Thoracic aorta (tissue), 2 donors: Measurements from ENCODE around the gene MYO18B. TPM values are rescaled to one million over a fixed set of nuclear protein-coding genes. Genes with fewer than 3 reads are reported as not detected.

ENCODE experiments used
- ATAC-seq: fragments of 150-250 bp; one replicate; pipeline ENCODE4 v1.8.0; 2017; ENCODE audit warnings: low read depth; ENCODE audit not compliant: insufficient number of reproducible peaks, low FRiP score
- DNase-seq: peaks from one replicate; pipeline ENCODE4 v3.0.0-alpha.2; 2020; ENCODE audit warnings: low spot score
- H3K27ac ChIP-seq, 2 donors: fragments of 200-600 bp; sonication (generic); 1 replicate in 1 of 2; 2 replicates in 1 of 2; pipeline ENCODE4 v1.5.1; 2016; ENCODE audit warnings: mild to moderate bottlenecking in 2 of 2, moderate library complexity in 2 of 2
- H3K27me3 ChIP-seq: fragments of 200-600 bp; sonication (generic); replicated peaks from 2 replicates; pipeline ENCODE4 v1.6.0; 2016; ENCODE audit warnings: mild to moderate bottlenecking; ENCODE audit not compliant: insufficient read depth
- H3K36me3 ChIP-seq: fragments of 200-600 bp; sonication (generic); one replicate; pipeline ENCODE4 v1.5.1; 2016
- H3K4me1 ChIP-seq, 2 donors: fragments of 200-600 bp; sonication (generic); 1 replicate in 1 of 2; 2 replicates in 1 of 2; pipeline versions ENCODE4 v1.5.1 to v1.6.0; 2016; ENCODE audit warnings: low read depth in 2 of 2, mild to moderate bottlenecking in 1 of 2; ENCODE audit not compliant: control insufficient read depth in 1 of 2
- H3K4me3 ChIP-seq: fragments of 200-600 bp; sonication (generic); 2 replicates; pipeline ENCODE4 v1.5.1; 2016; ENCODE audit warnings: mild to moderate bottlenecking
- H3K9me3 ChIP-seq: fragments of 200-600 bp; sonication (generic); 2 replicates; pipeline ENCODE4 v1.5.1; 2016
- CTCF ChIP-seq: fragments of 200-600 bp; sonication (generic); IDR thresholded peaks from one replicate; pipeline ENCODE4 v1.5.1; 2019; ENCODE audit warnings: antibody characterized with exemption
- total RNA-seq, 2 donors: library from RNA; depleted of rRNA; stranded (reverse); fragments of >200 nt; gene quantifications; one replicate each; pipeline versions ENCODE4 v1.1.0 to v1.2.3, GENCODE V29; 2016

MYO18B gene
- total RNA-seq, 2 donors from 2014 or later: 45.6 to 73.5 TPM

DNA sequence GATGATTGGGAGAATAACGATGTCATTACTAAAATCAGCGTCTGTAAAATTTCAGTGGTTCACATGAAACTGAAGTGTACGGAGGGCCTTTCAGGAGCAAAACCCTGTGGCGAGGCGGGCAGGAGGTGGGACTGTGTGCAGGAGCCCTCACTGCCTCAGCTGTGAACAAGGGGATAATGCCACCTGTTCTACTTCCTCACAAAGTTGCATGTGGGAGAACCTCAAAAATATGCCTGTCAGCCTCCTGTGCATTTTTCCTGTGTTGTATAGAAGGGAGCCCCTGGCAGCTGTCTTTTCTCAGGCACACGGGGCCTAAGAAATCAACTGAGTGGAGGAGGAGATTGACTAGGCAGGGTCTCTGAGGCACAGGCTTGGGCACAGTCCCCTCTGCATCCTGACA, 43.0 kb upstream of the MYO18B start:
- ATAC-seq: no peak
- Histone ChIP-seq H3K27me3 (no peaks in the 10 kb centered on the region), H3K27ac (no peak overlapping the region), H3K4me3 (no peak overlapping the region), H3K36me3 (no peaks in the 10 kb centered on the region), H3K4me1 (no peaks in the 10 kb centered on the region), H3K9me3 (no peaks in the 10 kb centered on the region)
- TF ChIP-seq CTCF: no peak
- no peak for DNase-seq

DNA sequence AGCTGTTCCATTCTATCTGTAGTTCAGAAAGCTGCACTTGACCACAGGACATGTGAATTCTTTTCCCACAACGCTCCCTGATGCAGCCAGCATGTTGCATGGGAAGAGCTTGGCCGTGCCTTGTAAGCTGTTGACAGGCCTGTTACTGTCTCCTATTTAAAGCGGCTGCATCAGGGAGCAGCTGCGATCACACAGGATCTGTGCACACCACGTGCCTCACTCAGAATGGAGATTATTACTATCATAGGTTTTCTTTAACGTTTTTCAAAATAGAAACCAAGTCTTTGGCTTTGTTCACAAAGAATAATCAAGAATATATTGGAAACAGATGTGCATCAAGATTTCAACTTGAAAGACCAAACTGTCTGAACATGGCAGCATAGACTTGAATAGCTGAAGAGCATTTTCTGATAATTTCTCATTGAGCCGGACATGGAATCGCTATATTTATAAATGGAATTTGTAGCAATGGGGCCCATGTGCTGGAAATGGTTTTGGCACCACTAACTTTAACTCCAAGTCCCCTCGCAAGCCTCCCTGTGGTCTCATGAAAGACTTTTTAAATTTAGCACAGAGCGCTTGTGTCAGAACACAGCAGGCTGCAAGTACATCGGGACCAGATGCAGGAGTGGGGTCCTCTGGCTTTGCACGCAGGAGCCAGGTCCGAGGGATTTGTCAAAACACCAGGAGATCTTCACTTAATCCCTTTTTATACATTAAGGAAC, 40.8 kb upstream of the MYO18B start:
- H3K27me3 ChIP-seq: no peaks in the 10 kb centered on the region
- ATAC-seq (no peak), DNase-seq (no peak)
- H3K4me1 ChIP-seq: no peaks in the 10 kb centered on the region
- H3K36me3 ChIP-seq: no peaks in the 10 kb centered on the region
- H3K4me3 ChIP-seq: no peak overlapping the region
- no peak overlapping the region for H3K27ac ChIP-seq
- H3K9me3 ChIP-seq: no peaks in the 10 kb centered on the region
- no peak for TF ChIP-seq CTCF

GRCh38 chr22:25702040-25702439, 39.9 kb upstream of the MYO18B start:
- H3K27me3 ChIP-seq: no peaks in the 10 kb centered on the region
- no peak overlapping the region for H3K27ac ChIP-seq
- H3K36me3 ChIP-seq: no peaks in the 10 kb centered on the region
- DNase-seq (no peak), ATAC-seq (no peak)
- no peaks in the 10 kb centered on the region for H3K4me1 ChIP-seq
- H3K9me3 ChIP-seq: no peaks in the 10 kb centered on the region
- H3K4me3 ChIP-seq: no peak overlapping the region
- peak; percentile 25 for TF ChIP-seq CTCF

DNA sequence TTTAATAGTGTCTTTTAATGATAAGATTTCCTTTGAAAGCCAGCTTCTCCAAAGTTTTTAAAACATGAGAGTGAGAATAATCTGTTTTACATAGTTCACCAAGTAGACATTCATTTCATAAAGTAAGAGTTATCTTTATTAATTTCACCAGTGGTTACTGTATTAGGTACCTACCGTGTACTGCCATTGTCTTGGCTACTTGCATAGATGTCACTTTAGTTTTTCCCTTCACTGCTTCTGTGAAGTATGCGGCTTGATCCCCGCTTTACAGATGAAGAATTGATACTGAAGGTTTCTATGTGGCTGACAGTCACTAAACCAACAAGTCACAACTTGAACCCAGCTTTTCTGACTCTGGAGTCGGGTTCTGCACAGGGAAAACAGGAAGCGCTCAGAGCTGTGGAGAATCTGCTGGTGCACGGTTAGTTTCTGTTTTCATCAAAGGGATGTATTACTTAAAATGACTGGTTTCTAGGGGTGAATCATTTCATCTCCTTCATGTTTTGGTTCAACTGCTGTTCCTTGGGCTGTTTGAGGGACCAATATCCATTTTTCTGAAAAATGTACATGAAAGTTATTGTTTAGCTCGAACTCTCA, 39.3 kb upstream of the MYO18B start:
- ATAC-seq: no peak

More for the DNA sequence above, 39.3 kb upstream of the MYO18B start:
- Histone ChIP-seq H3K27ac (no peak overlapping the region), H3K27me3 (no peaks in the 10 kb centered on the region), H3K36me3 (no peaks in the 10 kb centered on the region), H3K9me3 (no peaks in the 10 kb centered on the region), H3K4me1 (no peaks in the 10 kb centered on the region), H3K4me3 (no peak overlapping the region)
- no peak for TF ChIP-seq CTCF
- DNase-seq: no peak
